CD4-positive, alpha-beta memory T cell (primary cell): ENCODE results near the gene CTH. TPM values are rescaled to one million over a fixed set of nuclear protein-coding genes. Genes with fewer than 3 reads are reported as not detected.
"Not testable (repeated sequence)": the region's sequence is repeated elsewhere in the genome, so short reads cannot be mapped to it uniquely, and the experiment has no call there.

ENCODE experiments used
- CTCF ChIA-PET: fragments of 350-600 bp; sonication (Branson Sonifier 250); formaldehyde crosslinking; loops from one replicate; lab custom pipeline; 2021; ENCODE audit warnings: inconsistent platforms; ENCODE audit not compliant: partially characterized antibody; lab: Charles Lee
- POLR2A ChIA-PET: fragments of 350-600 bp; sonication (Branson Sonifier 250); formaldehyde crosslinking; loops from one replicate; lab custom pipeline; 2021; ENCODE audit not compliant: partially characterized antibody; lab: Charles Lee
- DNase-seq, 5 donors: peaks; one replicate each; pipeline versions ENCODE4 v3.0.0 to v3.0.0-alpha.2; 2020 to 2022; ENCODE audit warnings: mixed read lengths in 1 of 5
- H3K27ac ChIP-seq: one replicate; pipeline ENCODE4 v1.7.0; 2013; ENCODE audit warnings: low read depth, low read length
- H3K27me3 ChIP-seq: 2 replicates; pipeline ENCODE4 v1.7.0; 2013; ENCODE audit warnings: mild to moderate bottlenecking, low read length, moderate library complexity; ENCODE audit not compliant: insufficient read depth
- H3K36me3 ChIP-seq: 2 replicates; pipeline ENCODE4 v1.7.0; 2013; ENCODE audit warnings: mild to moderate bottlenecking, low read length, moderate library complexity; ENCODE audit not compliant: insufficient read depth
- H3K4me1 ChIP-seq: 2 replicates; pipeline ENCODE4 v1.7.0; 2013; ENCODE audit warnings: mild to moderate bottlenecking, low read length, moderate library complexity; ENCODE audit not compliant: insufficient read depth
- H3K4me3 ChIP-seq, 2 donors: one replicate each; pipeline ENCODE4 v1.7.0; 2013; ENCODE audit warnings: low read length in 2 of 2, mild to moderate bottlenecking in 1 of 2
- H3K9me3 ChIP-seq, 2 donors: one replicate each; pipeline ENCODE4 v1.7.0; 2013; ENCODE audit warnings: low read length in 2 of 2, control low read depth in 1 of 2; ENCODE audit not compliant: control insufficient read depth in 1 of 2
- H3K27ac Mint-ChIP-seq, 7 donors: one replicate each; pipeline ENCODE4 v1.8.0; 2020 to 2021; ENCODE audit warnings: mixed read lengths in 7 of 7, mild to moderate bottlenecking in 6 of 7, inconsistent platforms in 3 of 7, moderate library complexity in 3 of 7
- H3K27me3 Mint-ChIP-seq, 2 donors: one replicate each; pipeline ENCODE4 v1.8.0; 2020 to 2021; ENCODE audit warnings: mixed read lengths in 2 of 2
- H3K36me3 Mint-ChIP-seq, 2 donors: one replicate each; pipeline ENCODE4 v1.8.0; 2020 to 2021; ENCODE audit warnings: mixed read lengths in 2 of 2, inconsistent platforms in 1 of 2, mild to moderate bottlenecking in 1 of 2
- H3K4me1 Mint-ChIP-seq, 4 donors: one replicate each; pipeline ENCODE4 v1.8.0; 2020 to 2021; ENCODE audit warnings: mixed read lengths in 4 of 4, mild to moderate bottlenecking in 1 of 4
- H3K4me3 Mint-ChIP-seq, 8 donors: one replicate each; pipeline ENCODE4 v1.8.0; 2020 to 2021; ENCODE audit warnings: mixed read lengths in 8 of 8, mild to moderate bottlenecking in 7 of 8, moderate library complexity in 6 of 8, inconsistent platforms in 3 of 8
- H3K9me3 Mint-ChIP-seq, 8 donors: one replicate each; pipeline ENCODE4 v1.8.0; 2020 to 2021; ENCODE audit warnings: mixed read lengths in 8 of 8, mild to moderate bottlenecking in 5 of 8, inconsistent platforms in 3 of 8, moderate library complexity in 1 of 8
- intact Hi-C: fragments of 100-400 bp; cut with micrococcal nuclease; formaldehyde crosslinking; loops from one replicate; pipeline ENCODE4 v1.15.1; 2023
- polyA plus RNA-seq, 2 donors: library from polyadenylated mRNA; unstranded; fragments of 300-500 nt; fragmentation: Illumina TruSeq; gene quantifications; one replicate each; pipeline ENCODE4 v1.2.3, GENCODE V29; 2021
- total RNA-seq, 2 experiments: library from RNA; stranded (reverse); gene quantifications; one replicate each; pipeline ENCODE4 v1.2.3, GENCODE V29; 2021

Gene CTH
- total and polyA plus RNA-seq, 4 experiments from 2014 or later, result 1.3 to 2.9 (median 1.9) TPM

GRCh38 chr1:70452164-70452939, 41.3 kb downstream of the CTH start:
- H3K36me3 Mint-ChIP-seq, H3K4me1 Mint-ChIP-seq: not testable (repeated sequence)

DNA sequence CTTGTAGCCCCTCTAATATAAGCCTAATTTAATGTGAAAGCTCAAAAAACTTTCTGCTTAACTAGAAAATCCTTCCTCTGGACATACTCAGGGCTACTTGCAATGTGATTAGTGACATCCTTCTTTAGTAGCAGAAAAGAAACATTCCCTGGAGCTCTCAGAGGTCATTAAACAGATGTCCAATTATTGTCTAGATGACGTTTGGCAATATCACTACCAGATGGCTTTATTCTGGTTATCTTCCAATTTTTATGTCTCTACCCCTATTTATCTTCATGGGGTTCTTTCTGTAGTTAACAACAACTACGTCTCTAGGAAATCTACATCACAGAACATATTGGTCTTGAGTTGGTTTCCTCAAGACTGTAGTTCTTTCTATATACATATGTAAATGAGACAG, 44.2 kb downstream of the CTH start:
- intact Hi-C loops, result no loop called here
- no peaks in the 10 kb centered on the region for H3K4me1 Mint-ChIP-seq

More at GRCh38 chr1:70452164-70452939, 41.3 kb downstream of the CTH start:
- CTCF ChIA-PET, H3K9me3 ChIP-seq, H3K4me3 ChIP-seq, H3K27ac Mint-ChIP-seq, H3K4me3 Mint-ChIP-seq, H3K27me3 ChIP-seq, H3K9me3 Mint-ChIP-seq, H3K36me3 ChIP-seq, H3K27me3 Mint-ChIP-seq, POLR2A ChIA-PET, H3K4me1 ChIP-seq, DNase-seq, H3K27ac ChIP-seq, intact Hi-C loops: not testable (repeated sequence)

DNA sequence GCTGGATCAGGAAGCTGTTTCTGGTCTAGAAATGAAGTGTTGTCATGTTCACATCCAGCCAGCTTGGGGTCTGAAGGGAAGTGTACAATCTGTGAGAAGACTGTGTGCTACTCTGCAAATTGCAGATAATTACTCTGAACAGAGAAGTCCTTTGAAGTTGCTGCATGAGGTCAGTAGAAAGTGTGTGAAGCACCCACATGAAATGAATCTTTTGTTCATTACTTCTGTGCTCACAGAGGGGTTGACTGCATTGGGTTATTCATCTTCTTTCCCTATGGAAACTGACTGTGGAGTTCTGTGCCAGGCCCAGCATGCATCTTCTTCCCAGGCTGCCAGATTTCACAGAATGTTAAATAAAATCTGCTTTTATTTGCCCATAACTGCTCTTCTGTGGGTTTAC, 47.1 kb downstream of the CTH start:
- ChIA-PET CTCF (no interaction called here), POLR2A (no interaction called here)
- H3K4me3 ChIP-seq, result no peak overlapping the region
- H3K36me3 ChIP-seq, result no peaks in the 10 kb centered on the region
- no peak overlapping the region for H3K27ac ChIP-seq
- Mint-ChIP-seq H3K4me1 (no peaks in the 10 kb centered on the region), H3K36me3 (no peaks in the 10 kb centered on the region), H3K27ac (no peak overlapping the region), H3K9me3 (peaks cover 0 to 4% (median 0%) of the 10 kb centered on the region in 8 donors), H3K27me3 (peaks cover 2% of the 10 kb centered on the region in 2 donors), H3K4me3 (no peak overlapping the region)
- no peaks in the 10 kb centered on the region for H3K4me1 ChIP-seq
- H3K9me3 ChIP-seq, result no peaks in the 10 kb centered on the region
- no peak for DNase-seq
- intact Hi-C loops, result no loop called here
- H3K27me3 ChIP-seq, result no peaks in the 10 kb centered on the region

More for the DNA sequence above, 44.2 kb downstream of the CTH start:
- Histone ChIP-seq H3K36me3 (no peaks in the 10 kb centered on the region), H3K27me3 (no peaks in the 10 kb centered on the region), H3K4me1 (no peaks in the 10 kb centered on the region), H3K4me3 (no peak overlapping the region), H3K27ac (no peak overlapping the region), H3K9me3 (no peaks in the 10 kb centered on the region)
- Mint-ChIP-seq H3K27me3 (peaks cover 4% of the 10 kb centered on the region in 2 donors), H3K4me3 (no peak overlapping the region), H3K27ac (no peak overlapping the region), H3K36me3 (no peaks in the 10 kb centered on the region), H3K9me3 (peaks cover 0 to 4% (median 0%) of the 10 kb centered on the region in 8 donors)
- POLR2A ChIA-PET, result no interaction called here
- no peak for DNase-seq
- CTCF ChIA-PET, result no interaction called here

DNA sequence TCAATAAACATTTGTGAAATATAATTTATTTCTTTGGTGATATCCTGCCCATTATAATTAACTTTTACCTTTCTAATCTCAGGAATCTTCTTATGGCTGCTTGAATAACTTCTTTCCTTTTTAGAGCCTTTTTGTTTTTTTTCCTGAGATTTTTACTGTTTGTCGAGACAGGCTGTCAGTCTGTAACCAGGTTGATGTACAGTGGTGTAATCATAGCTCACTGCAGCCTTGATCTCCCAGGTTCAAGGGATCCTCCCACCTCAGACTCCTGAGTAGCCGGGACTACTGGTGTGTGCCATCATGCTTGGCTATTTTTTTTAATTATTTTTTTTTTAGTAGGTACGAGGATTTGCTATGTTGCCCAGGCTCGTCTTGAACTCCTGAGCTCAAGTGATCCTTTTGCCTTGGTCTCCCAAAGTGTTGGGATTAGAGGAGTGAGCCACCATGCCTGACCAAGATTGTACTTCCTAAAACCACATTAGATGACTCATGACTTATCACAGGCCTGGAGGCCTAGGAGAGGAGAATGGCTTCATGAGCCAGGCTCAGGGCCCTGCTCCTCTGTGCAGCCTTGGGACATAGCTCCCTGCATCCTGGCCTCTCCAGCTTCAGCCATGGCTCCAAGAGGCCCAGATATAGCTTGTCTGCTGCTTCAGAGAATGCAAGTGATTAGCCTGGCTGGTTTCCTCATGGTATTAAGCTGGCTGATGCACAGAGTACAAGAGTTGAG, 48.6 kb downstream of the CTH start:
- no peak overlapping the region for H3K4me3 Mint-ChIP-seq
- Histone ChIP-seq H3K27ac (no peak overlapping the region), H3K4me3 (no peak overlapping the region), H3K27me3 (no peaks in the 10 kb centered on the region), H3K36me3 (no peaks in the 10 kb centered on the region), H3K4me1 (no peaks in the 10 kb centered on the region), H3K9me3 (no peaks in the 10 kb centered on the region)
- no peaks in the 10 kb centered on the region for H3K36me3 Mint-ChIP-seq
- H3K9me3 Mint-ChIP-seq, result peaks cover 0 to 8% (median 0%) of the 10 kb centered on the region in 8 donors
- intact Hi-C loops, result no loop called here
- H3K27me3 Mint-ChIP-seq, result peaks cover 2 to 4% of the 10 kb centered on the region in 2 donors
- POLR2A ChIA-PET, result no interaction called here
- no peaks in the 10 kb centered on the region for H3K4me1 Mint-ChIP-seq
- CTCF ChIA-PET, result no interaction called here
- no peak for DNase-seq
- no peak overlapping the region for H3K27ac Mint-ChIP-seq

DNA sequence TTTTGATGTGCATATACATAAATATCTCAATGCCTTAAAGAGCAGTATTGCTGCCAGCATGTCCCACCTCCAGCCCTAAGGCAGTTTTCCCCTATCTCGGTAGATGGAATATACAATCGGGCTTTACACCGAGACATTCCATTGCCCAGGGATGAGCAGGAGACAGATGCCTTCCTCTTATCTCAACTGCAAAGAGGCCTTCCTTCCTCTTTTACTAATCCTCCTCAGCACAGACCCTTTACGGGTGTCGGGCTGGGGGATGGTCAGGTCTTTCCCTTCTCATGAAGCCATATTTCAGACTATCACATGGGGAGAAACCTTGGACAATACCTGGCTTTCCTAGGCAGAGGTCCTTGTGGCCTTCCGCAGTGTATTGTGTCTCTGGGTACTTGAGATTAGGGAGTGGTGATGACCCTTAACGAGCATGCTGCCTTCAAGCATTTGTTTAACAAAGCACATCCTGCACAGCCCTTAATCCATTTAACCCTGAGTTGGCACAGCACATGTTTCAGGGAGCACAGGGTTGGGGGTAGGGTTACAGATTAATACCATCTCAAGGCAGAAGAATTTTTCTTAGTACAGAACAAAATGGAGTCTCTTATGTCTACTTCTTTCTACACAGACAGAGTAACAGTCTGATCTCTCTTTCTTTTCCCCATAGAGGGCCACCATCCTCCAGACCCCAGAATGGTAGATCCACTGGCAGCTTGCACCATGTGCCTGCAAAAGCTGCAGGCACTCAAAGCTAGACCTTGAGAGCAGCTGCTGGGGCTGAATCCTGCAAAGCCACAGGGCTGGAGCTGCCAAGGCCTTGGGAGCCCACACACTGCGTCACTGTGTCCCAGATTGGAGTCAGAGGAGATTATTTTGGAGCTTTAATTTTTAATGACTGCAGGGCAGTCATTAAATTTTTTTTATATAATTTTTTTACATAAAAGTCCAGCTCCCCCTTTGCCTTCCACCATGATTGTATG, 50.0 kb downstream of the CTH start:
- DNase-seq, H3K27ac Mint-ChIP-seq, H3K4me3 ChIP-seq, H3K27me3 Mint-ChIP-seq, H3K4me3 Mint-ChIP-seq, CTCF ChIA-PET, POLR2A ChIA-PET, H3K27me3 ChIP-seq, H3K9me3 ChIP-seq, H3K36me3 ChIP-seq, H3K27ac ChIP-seq, intact Hi-C loops, H3K4me1 ChIP-seq, H3K4me1 Mint-ChIP-seq, H3K9me3 Mint-ChIP-seq, H3K36me3 Mint-ChIP-seq: not testable (repeated sequence)

DNA sequence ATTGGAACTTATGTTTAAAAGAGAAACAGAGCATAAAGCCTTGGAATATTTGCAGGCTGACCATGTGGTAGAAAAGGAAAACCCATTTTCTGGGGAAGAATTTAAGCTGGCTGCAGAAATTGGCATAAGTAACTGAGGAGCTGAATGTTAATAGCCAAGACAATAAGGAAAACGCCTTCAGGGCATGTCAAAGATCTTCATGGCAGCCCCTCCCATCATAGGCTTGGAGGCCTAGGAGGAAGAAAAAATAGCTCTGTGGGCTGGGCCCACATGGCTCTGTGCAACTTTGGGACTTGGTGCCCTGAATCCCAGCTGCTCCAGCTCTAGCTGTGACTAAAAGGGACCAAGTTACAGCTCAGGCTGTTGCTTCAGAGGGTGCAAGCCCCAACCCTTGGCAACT, 51.5 kb downstream of the CTH start:
- Histone ChIP-seq H3K27ac (no peak overlapping the region), H3K4me1 (no peaks in the 10 kb centered on the region), H3K36me3 (no peaks in the 10 kb centered on the region), H3K27me3 (no peaks in the 10 kb centered on the region), H3K4me3 (no peak overlapping the region), H3K9me3 (no peaks in the 10 kb centered on the region)
- peaks cover 6 to 7% of the 10 kb centered on the region in 2 donors for H3K27me3 Mint-ChIP-seq
- H3K27ac Mint-ChIP-seq, result no peak overlapping the region
- H3K36me3 Mint-ChIP-seq, result no peaks in the 10 kb centered on the region
- CTCF ChIA-PET, result no interaction called here
- POLR2A ChIA-PET, result no interaction called here
- DNase-seq, result no peak
- no peak overlapping the region for H3K4me3 Mint-ChIP-seq
- no peaks in the 10 kb centered on the region for H3K4me1 Mint-ChIP-seq
- intact Hi-C loops, result no loop called here
- peaks cover 0 to 4% (median 0%) of the 10 kb centered on the region in 8 donors for H3K9me3 Mint-ChIP-seq

DNA sequence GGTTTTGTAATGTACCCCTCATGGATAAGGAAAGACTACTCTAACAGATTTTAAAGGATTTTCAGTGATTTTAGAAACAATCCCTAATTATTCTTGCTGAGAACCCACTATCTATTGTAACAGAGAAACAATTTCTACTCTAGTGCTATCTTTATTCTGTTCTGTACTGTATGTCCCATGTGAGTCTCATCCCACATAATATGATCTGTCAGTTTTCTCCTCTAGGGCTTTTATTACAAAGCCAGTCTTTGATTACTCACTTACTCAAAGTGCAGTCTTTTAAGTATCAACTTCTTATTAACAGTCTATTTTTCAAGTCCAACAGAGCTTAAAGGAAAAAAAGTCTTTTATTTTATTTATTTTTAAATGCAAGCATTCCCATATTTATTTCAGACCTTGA, 54.8 kb downstream of the CTH start:
- Histone ChIP-seq H3K27me3 (no peaks in the 10 kb centered on the region), H3K36me3 (no peaks in the 10 kb centered on the region), H3K27ac (no peak overlapping the region), H3K9me3 (no peaks in the 10 kb centered on the region), H3K4me3 (no peak overlapping the region), H3K4me1 (no peaks in the 10 kb centered on the region)
- intact Hi-C loops, result no loop called here
- H3K9me3 Mint-ChIP-seq, result peaks cover 0 to 4% (median 0%) of the 10 kb centered on the region in 8 donors
- no peak for DNase-seq
- ChIA-PET POLR2A (no interaction called here), CTCF (no interaction called here)
- no peaks in the 10 kb centered on the region for H3K36me3 Mint-ChIP-seq
- no peak overlapping the region for H3K27ac Mint-ChIP-seq
- H3K4me3 Mint-ChIP-seq, result no peak overlapping the region
- H3K4me1 Mint-ChIP-seq, result no peaks in the 10 kb centered on the region
- H3K27me3 Mint-ChIP-seq, result peaks cover 8 to 11% of the 10 kb centered on the region in 2 donors
